Prostate gland (tissue), 2 donors: ENCODE data around the gene TPD52L2.

Experiments
- POLR2AphosphoS5 ChIP-seq: sonication (generic); formaldehyde crosslinking; IDR thresholded peaks from one replicate; pipeline ENCODE4 v1.6.1; 2017; ENCODE audit warnings: antibody characterized with exemption
- TF ChIP-seq, protein P1 (sequence below), 4 experiments: fragments of 200-600 bp in 2 of 4; fragments of 450-650 bp in 2 of 4; sonication (generic) in 2 of 4; IDR thresholded peaks; 1 replicate in 3 of 4; 2 replicates in 1 of 4; pipeline ENCODE4 v1.5.1; 2016 to 2019; ENCODE audit warnings: antibody characterized with exemption in 4 of 4, mild to moderate bottlenecking in 2 of 4, moderate library complexity in 2 of 4

DNA sequence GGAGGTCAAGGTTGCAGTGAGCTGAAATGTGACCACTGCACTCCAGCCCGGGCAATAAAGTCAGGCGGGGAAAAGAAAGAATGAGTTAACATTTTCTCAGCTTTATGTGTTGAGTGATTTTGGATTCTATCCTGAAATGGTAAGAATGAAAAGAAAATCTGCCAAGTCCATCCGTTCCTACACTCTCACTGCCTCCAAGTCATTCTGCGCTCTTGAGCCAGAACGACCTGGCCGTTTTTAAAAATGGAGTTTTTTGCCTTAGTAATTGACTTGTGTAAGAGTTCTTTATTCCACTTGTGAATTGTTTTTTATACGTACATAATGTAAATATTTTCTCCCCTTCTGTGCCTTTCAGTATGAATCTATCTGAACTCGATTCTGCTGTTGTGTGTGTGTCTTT, 58.6 kb downstream of the TPD52L2 start:
- TF ChIP-seq, protein P1, sequence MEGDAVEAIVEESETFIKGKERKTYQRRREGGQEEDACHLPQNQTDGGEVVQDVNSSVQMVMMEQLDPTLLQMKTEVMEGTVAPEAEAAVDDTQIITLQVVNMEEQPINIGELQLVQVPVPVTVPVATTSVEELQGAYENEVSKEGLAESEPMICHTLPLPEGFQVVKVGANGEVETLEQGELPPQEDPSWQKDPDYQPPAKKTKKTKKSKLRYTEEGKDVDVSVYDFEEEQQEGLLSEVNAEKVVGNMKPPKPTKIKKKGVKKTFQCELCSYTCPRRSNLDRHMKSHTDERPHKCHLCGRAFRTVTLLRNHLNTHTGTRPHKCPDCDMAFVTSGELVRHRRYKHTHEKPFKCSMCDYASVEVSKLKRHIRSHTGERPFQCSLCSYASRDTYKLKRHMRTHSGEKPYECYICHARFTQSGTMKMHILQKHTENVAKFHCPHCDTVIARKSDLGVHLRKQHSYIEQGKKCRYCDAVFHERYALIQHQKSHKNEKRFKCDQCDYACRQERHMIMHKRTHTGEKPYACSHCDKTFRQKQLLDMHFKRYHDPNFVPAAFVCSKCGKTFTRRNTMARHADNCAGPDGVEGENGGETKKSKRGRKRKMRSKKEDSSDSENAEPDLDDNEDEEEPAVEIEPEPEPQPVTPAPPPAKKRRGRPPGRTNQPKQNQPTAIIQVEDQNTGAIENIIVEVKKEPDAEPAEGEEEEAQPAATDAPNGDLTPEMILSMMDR (IDR thresholded peaks at IDR 0.05) = no peak
- TF ChIP-seq POLR2AphosphoS5 = no peak
